ENCODE measurements around the gene PLSCR1. TPM values are rescaled to one million over a fixed set of nuclear protein-coding genes. Genes with fewer than 3 reads are reported as not detected.

PLSCR1 gene
- total and polyA plus RNA-seq, 2 experiments from 2014 or later, result 62.7 to 78.3 TPM

GRCh38 chr3:146468234-146468633 lies 76.2 kb downstream of the PLSCR1 start:
- Histone ChIP-seq H3K27me3 (ENCODE audit: insufficient read depth) (no peaks in the 10 kb centered on the region), H3K27ac (ENCODE audit: low read depth) (no peak overlapping the region), H3F3A (replicated peaks; ENCODE audit: low read depth) (no peaks in the 10 kb centered on the region), H3K4me1 (ENCODE audit: insufficient read depth) (no peaks in the 10 kb centered on the region), H3K36me3 (ENCODE audit: insufficient read depth) (no peaks in the 10 kb centered on the region), H3K4me3 (no peak overlapping the region), H3K4me2 (no peak overlapping the region), H3K9me2 (ENCODE audit: insufficient read depth) (no peaks in the 10 kb centered on the region), H2AFZ (no peak overlapping the region), H3K79me2 (replicated peaks; ENCODE audit: insufficient read depth) (no peaks in the 10 kb centered on the region), H4K20me1 (replicated peaks; ENCODE audit: insufficient read depth) (no peaks in the 10 kb centered on the region)
- H3K9me3 Mint-ChIP-seq, result no peaks in the 10 kb centered on the region
- no peak overlapping the region for H3K4me3 Mint-ChIP-seq
- H3K4me1 Mint-ChIP-seq, result peaks cover 4% of the 10 kb centered on the region; the same call in 2 of the 3 replicates
- ATAC-seq, result no peak
- peaks cover 7% of the 10 kb centered on the region for H3K27me3 Mint-ChIP-seq (ENCODE audit: insufficient read depth, low read depth, poor library complexity)
- no peak overlapping the region for H3K27ac Mint-ChIP-seq
- DNase-seq (ENCODE audit: low spot score), result no peak
- no peaks in the 10 kb centered on the region for H3K36me3 Mint-ChIP-seq (ENCODE audit: low read depth)
- TF ChIP-seq JUNB (IDR thresholded peaks at IDR 0.05; ENCODE audit: unreplicated experiment), result no peak
- TF ChIP-seq POLR2AphosphoS5 (IDR thresholded peaks at IDR 0.05; ENCODE audit: low read depth), result no peak
- TF ChIP-seq ZNF462 (CRISPR knock-in tag; IDR thresholded peaks at IDR 0.05), result no peak
- no peak for TF ChIP-seq EZH2phosphoT487 (IDR thresholded peaks at IDR 0.05; ENCODE audit: unreplicated experiment)
- TF ChIP-seq, protein P1, sequence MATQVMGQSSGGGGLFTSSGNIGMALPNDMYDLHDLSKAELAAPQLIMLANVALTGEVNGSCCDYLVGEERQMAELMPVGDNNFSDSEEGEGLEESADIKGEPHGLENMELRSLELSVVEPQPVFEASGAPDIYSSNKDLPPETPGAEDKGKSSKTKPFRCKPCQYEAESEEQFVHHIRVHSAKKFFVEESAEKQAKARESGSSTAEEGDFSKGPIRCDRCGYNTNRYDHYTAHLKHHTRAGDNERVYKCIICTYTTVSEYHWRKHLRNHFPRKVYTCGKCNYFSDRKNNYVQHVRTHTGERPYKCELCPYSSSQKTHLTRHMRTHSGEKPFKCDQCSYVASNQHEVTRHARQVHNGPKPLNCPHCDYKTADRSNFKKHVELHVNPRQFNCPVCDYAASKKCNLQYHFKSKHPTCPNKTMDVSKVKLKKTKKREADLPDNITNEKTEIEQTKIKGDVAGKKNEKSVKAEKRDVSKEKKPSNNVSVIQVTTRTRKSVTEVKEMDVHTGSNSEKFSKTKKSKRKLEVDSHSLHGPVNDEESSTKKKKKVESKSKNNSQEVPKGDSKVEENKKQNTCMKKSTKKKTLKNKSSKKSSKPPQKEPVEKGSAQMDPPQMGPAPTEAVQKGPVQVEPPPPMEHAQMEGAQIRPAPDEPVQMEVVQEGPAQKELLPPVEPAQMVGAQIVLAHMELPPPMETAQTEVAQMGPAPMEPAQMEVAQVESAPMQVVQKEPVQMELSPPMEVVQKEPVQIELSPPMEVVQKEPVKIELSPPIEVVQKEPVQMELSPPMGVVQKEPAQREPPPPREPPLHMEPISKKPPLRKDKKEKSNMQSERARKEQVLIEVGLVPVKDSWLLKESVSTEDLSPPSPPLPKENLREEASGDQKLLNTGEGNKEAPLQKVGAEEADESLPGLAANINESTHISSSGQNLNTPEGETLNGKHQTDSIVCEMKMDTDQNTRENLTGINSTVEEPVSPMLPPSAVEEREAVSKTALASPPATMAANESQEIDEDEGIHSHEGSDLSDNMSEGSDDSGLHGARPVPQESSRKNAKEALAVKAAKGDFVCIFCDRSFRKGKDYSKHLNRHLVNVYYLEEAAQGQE (IDR thresholded peaks at IDR 0.05; ENCODE audit: unreplicated experiment), result no peak
- no peak for TF ChIP-seq STAT1 (IDR thresholded peaks at IDR 0.05; ENCODE audit: unreplicated experiment)
- TF ChIP-seq NANOG (IDR thresholded peaks at IDR 0.05; ENCODE audit: borderline replicate concordance), result no peak
- no peak for TF ChIP-seq ZNF114 (CRISPR knock-in tag; IDR thresholded peaks at IDR 0.05)
